Measurements from ENCODE around the gene FSTL4. TPM values are rescaled to one million over a fixed set of nuclear protein-coding genes. Genes with fewer than 3 reads are reported as not detected.

FSTL4 gene
- polyA plus RNA-seq, 1 of the 3 experiments (the other 2 are of a cell fraction), result not detected

- TF ChIP-seq FOSL2 (IDR thresholded peaks at IDR 0.05; ENCODE audit: borderline replicate concordance, low read depth) (no peak), GABPA (IDR thresholded peaks at IDR 0.05; ENCODE audit: low read depth) (no peak), CTCF (IDR thresholded peaks at IDR 0.05) (no peak), NRF1 (IDR thresholded peaks at IDR 0.05; ENCODE audit: low read depth, low read length) (no peak), EZH2phosphoT487 (IDR thresholded peaks at IDR 0.05; ENCODE audit: borderline replicate concordance, low read depth) (no peak), PBX3 (IDR thresholded peaks at IDR 0.05) (no peak), TAF1 (IDR thresholded peaks at IDR 0.05; ENCODE audit: borderline replicate concordance, low read depth, low read length) (no peak), REST (IDR thresholded peaks at IDR 0.05; ENCODE audit: low read depth, low read length) (no peak)
- WGBS (ENCODE audit: low lambda C conversion rate), result 52% methylated on average over 8 of the region's 8 CpGs
- POLR2A ChIA-PET, result no interaction called here
These were observed 117.5 kb downstream of the FSTL4 start for GRCh38 chr5:133494923-133495246.

More at GRCh38 chr5:133494923-133495246, 117.5 kb downstream of the FSTL4 start:
- Histone ChIP-seq H3K9ac (no peak overlapping the region), H3K27ac (ENCODE audit: low read depth in 2 of 2, low read length in 1 of 2) (no peak overlapping the region), H3K9me3 (0 out of 2 replicates have a peak, but pooled peaks cover 8% of the 10 kb centered on the region), H3K4me2 (no peak overlapping the region), H3K79me2 (ENCODE audit: insufficient read depth) (no peaks in the 10 kb centered on the region), H3K36me3 (replicated peaks in 1 of 2; ENCODE audit: control insufficient read depth in 1 of 2, insufficient read depth in 2 of 2, low read length in 1 of 2) (no peaks in the 10 kb centered on the region), H2AFZ (ENCODE audit: low read depth) (no peak overlapping the region), H3K4me3 (ENCODE audit: low read depth in 2 of 2, low read length in 1 of 2) (no peak overlapping the region), H3K4me1 (ENCODE audit: control insufficient read depth in 1 of 2, insufficient read depth in 2 of 2, low read depth in 1 of 2, low read length in 1 of 2) (peaks cover 0 to 7% of the 10 kb centered on the region in 2 experiments; a peak in 1 of 4 replicates), H4K20me1 (ENCODE audit: insufficient read depth) (no peaks in the 10 kb centered on the region), H3K27me3 (ENCODE audit: insufficient read depth) (no peaks in the 10 kb centered on the region; the same call in 1 of the 2 replicates), H3F3A (replicated peaks; ENCODE audit: insufficient read depth) (no peaks in the 10 kb centered on the region), H3K9me2 (no peaks in the 10 kb centered on the region)
- no peak for DNase-seq
- CTCF ChIA-PET, result interaction anchor here (3.1 kb wide), 1 partner anchor 70 kb away, joined by 11 read pairs; no protein-coding TSS in a partner anchor

Data from SK-N-SH (cell line).